Endothelial cell of umbilical vein (primary cell): ENCODE results near the gene NPFFR1. TPM values are rescaled to one million over a fixed set of nuclear protein-coding genes. Genes with fewer than 3 reads are reported as not detected.

Source experiments
- BruUV-seq: library from RNA; stranded (reverse); fragments of 400-500 nt; replicated peaks from 2 replicates; lab custom pipeline; 2021; lab: Mats Ljungman, UMichigan
- CTCF ChIA-PET: fragments of 300-600, 350-600 bp; sonication (Branson Sonifier 250); formaldehyde crosslinking; loops from one replicate; lab custom pipeline; 2021; ENCODE audit warnings: antibody characterized with exemption, inconsistent platforms; lab: Charles Lee
- POLR2A ChIA-PET: fragments of 300-600, 350-600 bp; sonication (Branson Sonifier 250); formaldehyde crosslinking; loops from one replicate; lab custom pipeline; 2021; ENCODE audit warnings: antibody characterized with exemption, inconsistent platforms; lab: Charles Lee
- DNase-seq: peaks from one replicate; pipeline ENCODE4 v3.0.0-alpha.2; 2011; ENCODE audit warnings: low read depth, low spot score
- FAIRE-seq: peaks from 2 replicates; lab custom pipeline; 2011; peaks lifted over from hg19 to GRCh38; lab: Jason Lieb, UNC
- H2AFZ ChIP-seq: 2 replicates; pipeline ENCODE4 v1.6.0; 2012; ENCODE audit warnings: low read depth, low read length, control low read depth, inconsistent platforms
- H3K27ac ChIP-seq: 2 replicates; pipeline ENCODE4 v1.5.1; 2011; ENCODE audit warnings: low read depth, mild to moderate bottlenecking, control low read depth, low read length, moderate library complexity; ENCODE audit not compliant: insufficient read depth
- H3K27me3 ChIP-seq, 2 experiments: 2 replicates each; pipeline versions ENCODE4 v1.6.0 to v1.6.1; 2011; ENCODE audit warnings: low read length in 2 of 2, mixed read lengths in 1 of 2; ENCODE audit not compliant: control insufficient read depth in 2 of 2, insufficient read depth in 2 of 2
- H3K36me3 ChIP-seq, 2 experiments: 2 replicates in 1 of 2; 3 replicates in 1 of 2; pipeline ENCODE4 v1.5.1; 2011; ENCODE audit warnings: low read length in 2 of 2, mild to moderate bottlenecking in 1 of 2, moderate library complexity in 1 of 2; ENCODE audit not compliant: control insufficient read depth in 2 of 2, insufficient read depth in 2 of 2; ENCODE audit errors: extremely low read depth in 1 of 2
- H3K4me1 ChIP-seq: 3 replicates; pipeline ENCODE4 v1.5.1; 2011; ENCODE audit warnings: mild to moderate bottlenecking, low read length; ENCODE audit not compliant: control insufficient read depth, insufficient read depth; ENCODE audit errors: extremely low read depth
- H3K4me2 ChIP-seq: 2 replicates; pipeline ENCODE4 v1.6.1; 2011; ENCODE audit warnings: low read length, control low read depth, mixed read lengths; ENCODE audit not compliant: insufficient read depth
- H3K4me3 ChIP-seq, 3 experiments: fragments of 200-600 bp in 1 of 3; sonication (generic), shearing (Covaris generic) in 1 of 3; replicated peaks in 1 of 3; 2 replicates each; pipeline ENCODE4 v1.5.1; 2011 to 2016; ENCODE audit warnings: control low read depth in 3 of 3, low read length in 3 of 3, mild to moderate bottlenecking in 2 of 3, inconsistent platforms in 1 of 3, low read depth in 1 of 3, moderate library complexity in 1 of 3; ENCODE audit not compliant: insufficient read depth in 1 of 3
- H3K79me2 ChIP-seq: 2 replicates; pipeline ENCODE4 v1.6.0; 2012; ENCODE audit warnings: low read length, inconsistent platforms; ENCODE audit not compliant: control insufficient read depth, insufficient read depth
- H3K9ac ChIP-seq: replicated peaks from 2 replicates; pipeline ENCODE3; 2011; ENCODE audit warnings: low read length, control low read depth; ENCODE audit not compliant: insufficient read depth; ENCODE audit errors: extremely low read depth
- H3K9me1 ChIP-seq: replicated peaks from 3 replicates; pipeline ENCODE4 v1.6.0; 2011; ENCODE audit warnings: mild to moderate bottlenecking, low read length; ENCODE audit not compliant: control insufficient read depth, insufficient read depth; ENCODE audit errors: extremely low read depth
- H3K9me3 ChIP-seq: replicated peaks from 2 replicates; pipeline ENCODE4 v1.5.1; 2012; ENCODE audit warnings: low read length, inconsistent platforms; ENCODE audit not compliant: control insufficient read depth, insufficient read depth
- H4K20me1 ChIP-seq: replicated peaks from 2 replicates; pipeline ENCODE3; 2011; ENCODE audit warnings: mild to moderate bottlenecking, low read length; ENCODE audit not compliant: control insufficient read depth, insufficient read depth; ENCODE audit errors: extremely low read depth
- EZH2 ChIP-seq: IDR thresholded peaks from 2 replicates; pipeline ENCODE4 v1.6.1; 2012; ENCODE audit warnings: borderline replicate concordance, low read depth, mild to moderate bottlenecking, moderate library complexity, low read length, inconsistent platforms; ENCODE audit not compliant: severe bottlenecking
- FOS ChIP-seq: IDR thresholded peaks from 2 replicates; pipeline ENCODE4 v1.6.1; 2011; ENCODE audit warnings: mild to moderate bottlenecking, low read length, moderate library complexity, borderline replicate concordance; ENCODE audit not compliant: insufficient read depth
- GATA2 ChIP-seq: IDR thresholded peaks from 2 replicates; pipeline ENCODE4 v1.7.0; 2011; ENCODE audit warnings: low read depth, mild to moderate bottlenecking, moderate library complexity, mixed read lengths, low read length; ENCODE audit not compliant: insufficient read length, insufficient read depth
- JUN ChIP-seq: IDR thresholded peaks from 2 replicates; pipeline ENCODE4 v1.6.1; 2011; ENCODE audit warnings: borderline replicate concordance, low read depth; ENCODE audit not compliant: insufficient read length, insufficient read depth
- MAX ChIP-seq: IDR thresholded peaks from 2 replicates; pipeline ENCODE4 v1.6.1; 2011; ENCODE audit not compliant: insufficient read depth, insufficient read length
- MYC ChIP-seq: IDR thresholded peaks from one replicate; pipeline ENCODE4 v1.6.1; 2011; ENCODE audit warnings: mild to moderate bottlenecking, low read depth, low read length
- POLR2A ChIP-seq: IDR thresholded peaks from 2 replicates; pipeline ENCODE4 v1.6.1; 2012; ENCODE audit warnings: low read depth, mild to moderate bottlenecking, control low read depth, low read length
- POLR2AphosphoS5 ChIP-seq: IDR thresholded peaks from 2 replicates; pipeline ENCODE4 v1.6.1; 2012; ENCODE audit warnings: low read depth, mild to moderate bottlenecking, control low read depth, low read length, moderate library complexity; ENCODE audit not compliant: insufficient read depth
- dilution Hi-C: fragments of 300-500 bp; cut with MboI; formaldehyde crosslinking; loops from one replicate; pipeline ENCODE4 v1.15.0; 2019; ENCODE audit warnings: low sequenced_read_pairs; ENCODE audit not compliant: extremely low pct_ligation_motif_present
- intact Hi-C: fragments of 100-400 bp; cut with micrococcal nuclease; formaldehyde crosslinking; loops from one replicate; pipeline ENCODE4 v1.10.0; 2022
- polyA plus RNA-seq, 4 experiments: library from polyadenylated mRNA; depleted of rRNA in 3 of 4; stranded (reverse) in 3 of 4; unstranded in 1 of 4; fragments of >200 nt; gene quantifications; 2 replicates each; pipeline versions ENCODE4 v1.2.1 to v1.2.3, GENCODE V29; 2011 to 2012; ENCODE audit warnings: missing spikeins in 1 of 4
- total RNA-seq: library from RNA; stranded (reverse); gene quantifications from 2 replicates; pipeline ENCODE4 v1.2.3, GENCODE V29; 2021
- TF ChIP-seq, protein P1 (sequence below), 2 donors: IDR thresholded peaks; 1 replicate in 1 of 2; 2 replicates in 1 of 2; pipeline ENCODE4 v1.5.1; 2011; ENCODE audit warnings: low read length in 2 of 2, mild to moderate bottlenecking in 2 of 2, moderate library complexity in 2 of 2, control low read depth in 1 of 2, inconsistent platforms in 1 of 2, low read depth in 1 of 2; ENCODE audit not compliant: insufficient read depth in 1 of 2; ENCODE audit errors: extremely low read depth in 1 of 2

NPFFR1 gene
- total and polyA plus RNA-seq, 2 donors (not counting 3 experiments of a cell fraction or from before 2014, with no cell fraction given), result not detected

DNA sequence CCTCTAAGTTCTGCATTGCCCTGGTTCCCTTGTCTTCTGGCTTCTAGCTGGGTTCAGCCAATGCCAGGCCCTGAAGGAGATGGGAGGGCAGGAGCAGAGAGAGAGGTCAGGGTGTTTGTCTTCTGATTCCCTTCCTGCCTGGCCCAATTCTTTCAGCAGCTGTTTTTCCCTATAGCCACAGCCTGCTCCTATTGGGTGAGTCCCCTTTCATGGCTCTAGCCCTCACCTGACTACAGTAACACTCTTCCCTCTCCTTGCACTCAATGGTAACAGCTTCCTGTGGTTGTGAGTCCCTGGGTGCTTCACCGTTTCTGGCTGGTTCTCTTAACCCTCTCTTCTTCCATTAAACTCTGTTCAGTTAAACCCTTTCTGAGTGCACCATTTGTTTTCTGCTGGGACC is 17.1 kb downstream of the NPFFR1 start:
- no peaks in the 10 kb centered on the region for H3K36me3 ChIP-seq
- H2AFZ ChIP-seq, result no peak overlapping the region
- intact Hi-C loops (no loop called here), dilution Hi-C loops (no loop called here)
- CTCF ChIA-PET, result interaction anchor here (0.8 to 3.3 kb wide), 8 partner anchors 10 to 98 kb away, joined by 3 to 28 read pairs (median 5); no protein-coding TSS in a partner anchor
- no peaks in the 10 kb centered on the region for H4K20me1 ChIP-seq
- no peak for DNase-seq
- FAIRE-seq, result peak; percentile 42
- no peaks in the 10 kb centered on the region for H3K9me3 ChIP-seq
- H3K4me2 ChIP-seq, result no peak overlapping the region
- BruUV-seq, result no TSS peak
- H3K27me3 ChIP-seq, result peaks cover 13 to 19% of the 10 kb centered on the region in 2 experiments
- no peaks in the 10 kb centered on the region for H3K79me2 ChIP-seq
- no peaks in the 10 kb centered on the region for H3K9me1 ChIP-seq
- TF ChIP-seq JUN (no peak), POLR2A (no peak), EZH2 (no peak), POLR2AphosphoS5 (no peak), MYC (no peak), GATA2 (no peak), FOS (no peak), MAX (no peak)
- TF ChIP-seq, protein P1, sequence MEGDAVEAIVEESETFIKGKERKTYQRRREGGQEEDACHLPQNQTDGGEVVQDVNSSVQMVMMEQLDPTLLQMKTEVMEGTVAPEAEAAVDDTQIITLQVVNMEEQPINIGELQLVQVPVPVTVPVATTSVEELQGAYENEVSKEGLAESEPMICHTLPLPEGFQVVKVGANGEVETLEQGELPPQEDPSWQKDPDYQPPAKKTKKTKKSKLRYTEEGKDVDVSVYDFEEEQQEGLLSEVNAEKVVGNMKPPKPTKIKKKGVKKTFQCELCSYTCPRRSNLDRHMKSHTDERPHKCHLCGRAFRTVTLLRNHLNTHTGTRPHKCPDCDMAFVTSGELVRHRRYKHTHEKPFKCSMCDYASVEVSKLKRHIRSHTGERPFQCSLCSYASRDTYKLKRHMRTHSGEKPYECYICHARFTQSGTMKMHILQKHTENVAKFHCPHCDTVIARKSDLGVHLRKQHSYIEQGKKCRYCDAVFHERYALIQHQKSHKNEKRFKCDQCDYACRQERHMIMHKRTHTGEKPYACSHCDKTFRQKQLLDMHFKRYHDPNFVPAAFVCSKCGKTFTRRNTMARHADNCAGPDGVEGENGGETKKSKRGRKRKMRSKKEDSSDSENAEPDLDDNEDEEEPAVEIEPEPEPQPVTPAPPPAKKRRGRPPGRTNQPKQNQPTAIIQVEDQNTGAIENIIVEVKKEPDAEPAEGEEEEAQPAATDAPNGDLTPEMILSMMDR (IDR thresholded peaks at IDR 0.05; ENCODE audit: extremely low read depth in 1 of 2, insufficient read depth in 1 of 2, low read depth in 1 of 2, low read length in 2 of 2), result no peak
- POLR2A ChIA-PET, result no interaction called here
- no peak overlapping the region for H3K9ac ChIP-seq
- no peak overlapping the region for H3K27ac ChIP-seq
- no peak overlapping the region for H3K4me3 ChIP-seq
- H3K4me1 ChIP-seq, result peaks cover 2% of the 10 kb centered on the region
